GM21367 (cell line): ENCODE results near the gene RNF214.

Experiments
- ATAC-seq: cut with Tn5 transposase; IDR thresholded peaks from one replicate; pipeline ENCODE4 v1.9.1; 2021; ENCODE audit not compliant: unreplicated experiment

RNF214 gene

DNA sequence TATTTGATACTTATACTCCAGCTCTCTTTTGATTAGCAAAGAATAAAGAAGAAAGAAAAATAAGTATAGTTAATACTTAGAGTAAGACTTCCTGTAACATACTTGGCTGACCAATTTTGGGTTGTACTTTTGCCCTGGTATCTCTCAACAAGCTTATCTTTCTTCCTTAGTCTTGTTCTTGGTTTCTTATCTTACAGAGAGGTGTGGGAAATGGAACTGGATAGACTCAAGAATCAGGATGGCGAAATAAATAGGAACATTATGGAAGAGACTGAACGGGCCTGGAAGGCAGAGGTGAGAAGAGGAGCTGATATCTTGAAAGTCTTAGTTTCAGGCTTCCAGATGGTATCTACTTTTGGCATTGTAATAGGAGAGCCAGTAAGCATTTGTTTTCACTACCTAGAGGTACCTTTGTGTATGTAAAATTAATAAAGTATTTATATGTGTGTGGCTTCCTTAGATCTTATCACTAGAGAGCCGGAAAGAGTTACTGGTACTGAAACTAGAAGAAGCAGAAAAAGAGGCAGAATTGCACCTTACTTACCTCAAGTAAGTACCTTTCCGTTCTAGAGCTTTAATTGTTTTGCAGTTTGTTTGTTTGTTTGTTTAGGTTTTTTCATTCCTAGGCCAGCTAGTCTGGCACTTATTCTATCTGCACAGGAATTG, 47.4 kb downstream of the RNF214 start:
- ATAC-seq, result no peak

DNA sequence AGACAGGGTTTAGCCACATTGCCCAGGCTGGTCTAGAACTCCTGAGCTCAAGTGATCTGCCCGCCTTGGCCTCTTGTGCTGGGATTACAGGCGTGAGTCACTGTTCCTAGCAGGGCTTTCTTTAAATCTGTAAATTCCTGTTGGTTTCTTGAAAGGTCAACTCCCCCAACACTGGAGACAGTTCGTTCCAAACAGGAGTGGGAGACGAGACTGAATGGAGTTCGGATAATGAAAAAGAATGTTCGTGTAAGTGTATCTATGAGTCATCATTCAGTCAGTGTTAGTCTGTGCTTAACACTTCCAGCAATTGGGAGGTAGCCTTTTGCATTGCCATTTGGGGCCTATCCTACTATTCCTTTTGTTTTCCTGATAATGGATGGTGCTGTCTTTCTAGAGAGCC, 48.7 kb downstream of the RNF214 start:
- no peak for ATAC-seq

DNA sequence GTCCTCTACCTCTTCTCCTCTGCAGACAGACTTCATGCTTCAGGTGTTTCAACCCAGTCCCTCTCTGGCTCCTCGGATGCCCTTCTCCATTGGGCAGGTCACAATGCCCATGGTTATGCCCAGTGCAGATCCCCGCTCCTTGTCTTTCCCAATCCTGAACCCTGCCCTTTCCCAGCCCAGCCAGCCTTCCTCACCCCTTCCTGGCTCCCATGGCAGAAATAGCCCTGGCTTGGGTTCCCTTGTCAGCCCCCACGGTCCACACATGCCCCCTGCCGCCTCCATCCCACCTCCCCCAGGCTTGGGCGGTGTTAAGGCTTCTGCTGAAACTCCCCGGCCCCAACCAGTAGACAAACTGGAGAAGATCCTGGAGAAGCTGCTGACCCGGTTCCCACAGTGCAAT, 49.4 kb downstream of the RNF214 start:
- ATAC-seq, result no peak

DNA sequence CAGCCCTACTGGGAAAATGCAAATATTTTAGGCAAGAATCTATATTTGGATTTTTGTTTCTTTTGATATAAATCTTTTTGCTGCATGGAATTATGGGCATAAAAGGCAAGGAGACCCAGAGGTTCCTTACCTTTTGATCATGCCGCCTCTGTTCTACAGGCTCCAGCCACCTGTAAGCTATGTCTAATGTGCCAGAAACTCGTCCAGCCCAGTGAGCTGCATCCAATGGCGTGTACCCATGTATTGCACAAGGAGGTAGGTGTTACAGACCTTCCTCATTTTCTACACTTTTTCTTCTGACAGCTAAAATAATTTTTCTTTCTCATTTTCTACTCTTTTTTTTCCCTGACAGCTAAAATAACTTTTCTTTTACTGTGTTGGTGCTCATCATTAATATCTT, 50.5 kb downstream of the RNF214 start:
- no peak for ATAC-seq

DNA sequence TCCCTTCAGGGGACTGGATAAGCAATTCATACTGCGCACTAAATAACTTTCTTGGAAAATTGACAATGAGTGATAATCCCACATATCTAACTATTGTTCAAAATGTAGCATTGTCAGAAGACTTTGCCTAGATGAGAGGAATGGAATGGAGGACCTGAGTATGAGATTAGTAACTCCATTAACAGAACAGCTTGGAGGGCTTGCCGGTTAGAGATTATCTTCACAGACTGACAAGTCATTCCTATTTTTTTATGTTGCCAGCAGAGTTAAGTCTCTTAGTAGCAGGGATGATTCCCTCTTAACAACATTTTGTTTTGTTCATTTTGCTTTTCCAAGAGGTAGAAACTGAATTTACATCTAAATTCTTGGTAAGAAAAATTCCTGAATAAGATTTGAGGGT, 51.6 kb downstream of the RNF214 start:
- no peak for ATAC-seq

DNA sequence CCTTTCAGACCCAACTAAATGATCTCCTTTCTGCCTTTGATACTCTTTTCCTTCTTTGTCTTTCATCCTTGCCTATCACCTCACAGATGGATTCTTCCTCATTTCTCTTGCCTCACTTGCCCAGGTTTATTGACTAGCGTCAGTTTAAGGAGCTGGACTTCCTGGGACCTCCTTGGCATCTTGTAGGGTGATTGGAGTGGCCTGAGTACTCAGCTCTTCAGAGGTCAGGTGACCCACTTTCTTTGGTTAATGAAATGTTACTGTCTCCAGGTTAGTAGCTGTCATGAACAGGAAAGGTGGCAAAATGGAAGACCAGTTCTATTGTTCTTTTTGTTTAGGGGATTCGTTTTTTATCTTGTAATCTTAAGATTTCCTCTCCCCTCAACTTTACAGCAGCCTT, 54.1 kb downstream of the RNF214 start:
- no peak for ATAC-seq

DNA sequence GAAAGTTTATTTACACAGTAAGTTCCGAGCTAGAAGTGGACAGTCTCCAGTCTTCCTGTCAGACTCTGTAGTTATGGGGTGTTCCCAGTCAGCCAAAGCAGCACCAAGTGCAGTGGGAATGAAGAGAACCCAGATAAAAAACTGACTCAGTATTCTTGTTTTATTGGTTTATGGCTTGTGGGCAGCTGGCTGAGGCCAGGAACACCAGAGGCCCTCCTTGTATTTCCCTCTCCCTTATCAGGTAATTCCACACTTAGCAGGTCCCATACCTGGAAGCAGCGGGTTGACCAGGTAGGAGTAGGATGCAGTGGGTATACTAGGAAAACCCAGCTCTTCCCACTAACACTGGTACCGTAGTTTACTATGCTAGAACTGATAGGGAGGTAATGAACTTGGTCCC, 55.2 kb downstream of the RNF214 start:
- no peak for ATAC-seq

DNA sequence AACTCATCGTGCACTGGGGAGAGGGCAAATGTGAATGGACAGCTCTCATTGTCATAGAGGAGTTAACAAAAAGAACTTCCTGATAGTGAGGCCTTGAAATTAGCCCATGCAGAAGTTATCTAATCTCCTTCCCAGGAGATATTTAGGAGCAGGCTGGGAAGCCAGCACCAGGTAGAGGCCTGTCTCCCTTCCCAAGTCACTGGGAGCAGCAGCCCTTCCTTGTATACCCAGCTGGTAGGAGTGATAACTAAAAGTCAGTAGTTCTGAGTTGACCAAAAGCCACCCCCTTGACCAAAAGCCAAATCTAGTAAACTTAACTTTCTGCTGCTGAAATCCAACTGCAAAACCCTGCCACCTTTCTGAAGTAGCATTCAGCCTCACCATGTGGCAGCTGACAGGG, 57.3 kb downstream of the RNF214 start:
- no peak for ATAC-seq

DNA sequence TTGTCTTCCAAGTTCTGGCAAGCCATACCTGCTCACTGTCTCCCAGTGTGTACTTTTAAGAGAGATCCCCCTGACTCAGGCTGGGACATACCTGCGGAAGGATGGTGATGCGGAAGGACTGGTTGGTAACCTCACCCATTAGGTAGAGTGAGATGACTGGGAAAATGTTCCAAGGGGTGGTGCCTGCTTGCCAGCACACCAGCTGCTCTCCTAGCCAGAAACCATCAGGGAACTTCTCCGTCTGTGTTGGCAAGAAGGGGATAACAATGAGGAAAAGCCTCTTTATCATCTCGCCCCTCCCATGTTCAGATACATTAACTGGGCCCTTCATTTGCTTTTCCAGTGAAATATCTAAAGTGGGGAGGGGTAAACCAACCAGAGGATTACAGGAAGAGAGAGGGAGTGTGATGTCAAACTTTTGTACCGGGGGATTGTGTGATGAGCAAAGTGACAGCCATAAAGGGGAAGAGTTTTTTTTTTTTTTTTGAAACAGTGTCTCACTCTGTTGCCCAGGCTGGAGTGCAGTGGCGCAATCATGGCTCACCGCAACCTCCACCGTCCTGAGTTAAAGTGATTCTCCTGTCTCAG, 58.4 kb downstream of the RNF214 start, which contains the start of gene BACE1-AS:
Gene BACE1-AS (plus strand): TSS at position 538 of the 588 bp plus-strand sequence.
- ATAC-seq, result no peak

DNA sequence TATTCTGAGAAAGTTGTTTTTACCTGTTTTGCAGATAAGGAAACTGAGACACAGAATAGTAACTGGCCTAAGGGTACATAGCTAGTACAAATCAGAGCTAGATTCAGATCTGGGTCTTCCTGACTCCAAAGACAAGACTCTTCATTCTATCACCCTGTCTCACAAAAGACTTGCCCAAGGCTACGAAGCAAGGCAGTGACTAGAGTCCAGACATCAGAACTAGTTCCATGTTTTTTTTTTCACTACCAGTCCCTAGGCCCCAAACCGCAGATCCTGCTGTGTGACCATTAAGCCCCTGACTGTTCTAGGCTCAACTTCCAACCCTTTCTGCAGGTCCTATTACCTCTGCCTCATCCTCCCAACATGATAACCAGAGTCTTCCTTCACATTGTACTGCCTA, 60.1 kb downstream of the RNF214 start:
- no peak for ATAC-seq

DNA sequence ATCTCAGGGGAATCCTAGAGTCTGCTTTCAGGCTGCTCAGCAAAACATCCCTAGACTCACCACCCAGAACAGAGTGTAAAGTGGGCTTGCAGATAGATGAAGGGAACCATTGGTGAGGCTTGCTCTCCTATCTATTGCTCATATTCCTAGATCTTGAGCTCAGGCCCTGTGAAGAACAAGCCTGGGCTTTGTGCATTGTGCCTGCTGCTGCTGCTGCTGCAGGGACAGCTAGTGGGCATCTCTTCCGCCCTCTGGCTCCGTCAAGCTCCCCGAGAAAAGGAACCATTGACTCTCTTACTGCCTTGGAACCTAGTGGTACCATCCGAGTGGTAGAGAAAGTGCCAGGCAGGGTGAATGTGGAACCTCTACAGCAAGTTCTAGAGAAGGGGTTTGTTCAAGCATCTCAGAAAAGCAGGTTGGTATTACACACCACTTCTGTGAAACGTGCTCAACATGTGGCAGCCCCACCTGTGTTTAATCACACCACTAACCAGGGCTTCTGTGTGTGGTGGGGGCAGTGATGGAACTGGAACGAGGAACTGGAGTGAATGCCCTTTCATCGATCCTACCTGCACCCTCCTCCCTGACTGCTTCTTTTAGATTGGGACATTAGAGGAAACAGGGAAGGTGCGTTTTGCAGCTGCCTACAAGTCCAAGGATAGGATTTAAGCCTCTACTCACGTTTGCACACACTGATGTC, 63.1 kb downstream of the RNF214 start:
- ATAC-seq, result no peak

DNA sequence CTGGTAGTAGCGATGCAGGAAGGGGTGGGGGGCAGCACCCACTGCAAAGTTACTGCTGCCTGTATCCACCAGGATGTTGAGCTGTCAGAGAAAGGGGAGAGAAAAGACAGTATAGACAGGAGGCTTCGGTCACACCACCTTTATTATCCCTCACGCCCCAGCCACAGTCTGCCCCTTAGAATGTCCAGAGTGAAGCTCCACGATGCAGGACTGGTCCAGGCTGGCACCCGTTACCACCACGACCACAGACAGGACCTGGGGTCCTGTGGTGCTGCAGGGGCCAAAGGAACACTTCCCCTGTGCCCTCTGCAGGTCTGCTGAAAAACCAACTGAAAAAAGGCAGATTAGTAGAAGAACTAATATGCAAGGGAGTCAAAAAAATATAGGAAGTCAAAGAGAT, 64.4 kb downstream of the RNF214 start:
- no peak for ATAC-seq

DNA sequence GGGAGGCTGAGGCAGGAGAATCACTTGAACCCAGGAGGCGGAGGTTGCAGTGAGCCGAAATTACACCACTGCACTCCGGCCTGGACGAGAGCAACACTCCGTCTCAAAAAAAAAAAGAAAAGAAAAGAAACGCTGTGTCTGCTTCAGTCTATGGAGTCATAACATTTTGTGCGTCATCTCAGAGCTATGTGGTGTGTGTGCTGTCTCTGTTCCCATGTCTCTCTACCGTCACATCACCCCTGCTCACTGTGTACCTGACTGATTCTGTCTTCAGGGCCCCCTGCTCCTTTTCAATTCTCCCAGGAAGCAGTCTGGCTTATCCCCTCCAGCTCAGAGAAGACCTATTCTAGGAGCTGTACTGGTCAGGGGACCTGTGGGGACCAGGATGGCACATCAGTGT, 65.7 kb downstream of the RNF214 start:
- ATAC-seq, result no peak

DNA sequence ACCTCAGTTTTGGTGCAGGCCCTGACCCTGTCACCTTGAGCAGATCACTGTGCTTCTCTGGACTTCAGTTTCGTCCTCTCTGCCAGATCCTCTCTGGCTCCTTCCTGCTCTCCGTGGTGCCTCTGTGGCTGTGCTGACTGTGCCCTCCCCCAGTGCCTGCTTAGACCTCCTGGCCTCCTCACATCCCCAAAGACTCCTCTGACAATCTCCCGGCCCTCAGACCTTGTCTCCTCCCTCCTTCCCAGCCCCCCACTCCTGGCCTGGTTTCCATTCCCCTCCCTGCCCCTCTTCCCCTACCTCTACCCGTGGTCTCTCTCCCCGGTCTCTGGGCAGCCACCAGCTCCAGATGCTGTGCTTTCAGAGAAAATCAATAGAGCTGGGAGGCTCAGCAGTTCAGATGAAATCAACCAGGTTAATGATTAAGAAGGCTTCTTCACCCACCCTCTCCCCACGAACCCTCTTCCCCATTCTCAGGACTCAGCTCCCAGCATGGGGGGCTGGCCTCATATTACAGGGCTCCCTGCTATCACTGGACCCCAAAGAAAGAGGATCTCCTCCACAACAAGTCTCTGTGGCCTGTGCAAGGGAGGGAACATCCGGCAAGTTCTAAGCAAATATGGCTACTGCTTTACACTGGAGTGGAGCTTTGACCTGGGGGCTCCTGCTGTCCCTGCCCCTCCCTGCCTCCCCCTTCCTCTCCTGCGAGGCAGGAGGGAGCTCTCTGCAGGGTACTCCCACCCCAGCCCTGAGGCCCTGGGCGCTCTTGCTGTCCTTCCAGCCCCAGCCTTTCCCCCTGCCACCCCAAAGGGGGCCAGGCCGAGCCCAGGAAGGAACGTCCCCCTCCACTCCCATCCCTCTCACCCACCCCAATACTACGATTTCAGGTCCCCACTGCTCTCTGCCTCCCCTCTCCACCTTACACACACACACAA, 67.1 kb downstream of the RNF214 start:
- ATAC-seq, result no peak

DNA sequence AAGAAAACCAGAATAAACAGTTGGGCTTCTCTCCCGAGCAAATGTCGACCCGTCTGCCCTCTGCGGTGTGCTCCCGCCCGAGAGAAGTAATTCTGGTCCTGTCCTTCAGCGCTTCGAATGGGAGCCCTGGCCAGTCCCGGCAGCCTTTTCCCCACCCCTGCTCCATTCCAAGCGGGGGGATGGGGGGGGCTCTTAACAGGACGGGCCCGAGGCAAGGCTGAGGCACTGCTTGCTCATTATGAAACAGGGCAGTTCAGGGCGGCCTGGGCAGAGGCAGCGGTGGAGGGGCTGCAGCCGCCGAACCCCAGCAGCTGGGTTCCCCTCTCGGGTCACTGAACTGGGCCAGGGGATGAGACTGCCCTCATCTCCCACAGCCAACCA, 67.8 kb downstream of the RNF214 start:
- no peak for ATAC-seq

DNA sequence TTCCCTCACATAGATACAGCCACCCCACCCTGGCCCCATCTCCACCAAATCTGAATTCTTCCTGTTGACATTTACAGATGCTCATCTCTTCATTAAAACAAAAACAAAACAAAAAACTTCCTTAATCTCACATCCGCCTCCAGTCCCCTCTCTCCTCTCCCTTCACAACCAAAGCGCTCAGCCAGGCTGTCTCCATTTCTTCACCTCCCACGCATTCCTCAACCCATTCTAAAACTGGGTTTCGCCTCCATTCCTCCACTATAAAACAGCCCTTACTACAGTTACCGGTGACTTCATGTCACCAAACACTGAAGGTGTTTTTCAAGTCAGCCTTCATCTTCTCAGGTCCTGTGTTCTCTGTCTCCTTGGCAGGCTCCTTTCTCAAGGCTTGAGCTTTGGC, 68.3 kb downstream of the RNF214 start:
- no peak for ATAC-seq

DNA sequence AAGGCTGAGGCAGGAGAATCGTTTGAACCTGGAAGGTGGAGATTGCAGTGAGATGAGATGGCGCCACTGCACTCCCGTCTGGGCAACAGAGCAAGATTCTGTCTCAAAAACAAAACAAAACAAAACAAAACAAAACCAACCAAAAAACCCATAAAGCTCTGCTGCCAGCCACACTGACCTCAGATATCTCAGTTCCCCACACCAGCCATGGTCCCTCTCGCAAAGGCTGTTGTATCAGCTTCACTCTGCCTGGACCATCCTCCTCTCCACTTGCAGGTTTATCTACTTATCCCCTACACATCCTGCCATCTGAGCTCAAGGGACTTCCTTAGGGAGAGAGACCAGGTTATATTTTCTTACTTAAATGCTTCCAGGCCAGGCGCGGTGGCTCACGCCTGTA, 69.8 kb downstream of the RNF214 start:
- ATAC-seq, result no peak

DNA sequence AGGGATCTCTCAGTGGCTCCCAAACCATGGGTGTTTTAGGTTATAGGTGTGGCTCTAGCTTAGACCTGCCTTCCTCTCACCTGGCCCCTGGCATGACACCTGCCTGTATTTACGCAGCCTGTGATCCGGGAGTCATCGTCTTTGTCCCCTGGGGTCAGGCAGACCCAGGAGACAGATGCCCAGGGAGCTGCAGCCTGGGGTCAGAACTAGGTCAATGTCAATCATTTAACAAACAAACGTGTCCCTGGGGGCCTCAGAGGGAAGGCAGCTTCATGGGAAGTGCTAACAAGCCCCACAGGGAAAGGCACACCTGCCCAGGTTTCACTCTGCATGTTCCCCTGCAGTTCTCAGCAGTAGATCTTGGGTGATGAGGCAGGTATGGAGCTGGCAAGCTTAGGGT, 70.6 kb downstream of the RNF214 start:
- ATAC-seq, result no peak

DNA sequence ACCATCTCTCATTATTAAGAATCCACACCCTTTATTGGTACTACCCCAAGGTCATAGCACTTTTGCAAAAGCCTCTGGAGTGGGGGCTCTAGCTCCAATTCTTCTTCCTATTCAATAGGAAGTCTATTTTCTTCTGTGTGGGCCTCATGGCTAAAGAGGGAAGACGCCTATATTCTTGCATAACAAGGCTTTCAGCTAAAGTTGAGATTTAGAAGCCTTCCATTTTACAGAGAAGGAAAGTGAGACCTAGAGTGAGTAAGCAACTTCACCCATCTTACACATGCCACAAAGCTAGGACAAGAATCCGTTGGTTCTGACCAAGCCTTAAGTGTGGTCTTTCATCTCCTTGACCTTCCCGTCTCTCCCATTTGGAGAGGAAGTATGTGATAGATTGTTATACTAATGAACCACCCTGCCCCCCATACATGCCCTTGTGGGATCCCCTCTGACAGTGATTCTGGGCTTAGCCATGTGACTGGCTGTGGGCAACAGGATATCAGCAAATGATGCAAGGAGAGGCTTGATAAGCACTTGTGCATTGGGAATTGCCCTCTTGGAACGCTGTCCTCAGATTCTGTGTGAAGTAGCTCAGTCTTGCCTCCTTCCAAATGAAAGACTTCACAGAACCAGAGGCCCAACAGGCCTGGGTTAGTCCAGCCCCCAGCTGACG, 71.3 kb downstream of the RNF214 start:
- ATAC-seq, result no peak

DNA sequence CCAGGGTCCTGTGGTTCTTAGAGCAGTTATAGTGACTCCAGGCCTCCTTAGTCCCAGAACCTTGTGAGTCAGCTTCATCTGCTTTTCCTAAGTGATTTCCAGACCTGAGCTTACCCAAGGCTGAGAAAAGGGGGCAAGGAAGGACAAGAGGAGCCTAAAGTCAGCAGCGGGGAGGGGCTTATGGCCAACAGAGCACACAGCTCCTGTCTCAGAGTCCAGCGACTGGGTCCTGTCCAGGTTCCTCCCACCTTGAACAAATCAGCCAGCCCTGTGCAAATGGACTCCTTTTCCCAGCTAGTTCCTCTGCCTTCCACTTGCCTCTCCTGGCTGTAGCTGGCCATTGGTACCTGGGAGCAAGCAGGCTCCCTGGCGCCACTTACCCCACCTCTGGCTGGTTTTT, 72.7 kb downstream of the RNF214 start:
- no peak for ATAC-seq

DNA sequence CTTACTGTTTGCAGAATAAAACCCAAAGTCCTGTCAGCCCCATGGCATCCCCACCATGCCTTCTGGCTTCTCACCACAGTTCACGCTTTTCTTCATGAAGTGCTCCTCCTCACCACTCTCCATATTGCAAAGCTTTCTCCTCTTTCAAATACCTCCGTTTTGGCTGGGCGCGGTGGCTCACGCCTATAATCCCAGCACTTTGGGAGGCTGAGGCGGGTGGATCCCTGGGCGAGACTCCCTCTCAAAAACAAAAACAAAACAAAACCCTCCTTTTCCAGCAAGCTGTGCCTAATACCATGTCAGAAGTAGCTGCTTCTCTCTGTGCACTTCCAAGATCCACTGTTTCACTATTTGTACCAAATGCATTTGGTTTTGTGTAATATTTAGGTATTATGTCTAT, 76.8 kb downstream of the RNF214 start:
- ATAC-seq, result no peak
